HTERT RPE-1 (cell line): Measurements from ENCODE around the gene UPF3B.
"Not testable (repeated sequence)": the region's sequence is repeated elsewhere in the genome, so short reads cannot be mapped to it uniquely, and the experiment has no call there.

Experiments
- in situ Hi-C: fragments of 300-500 bp; cut with MboI; formaldehyde crosslinking; loops from 4 replicates; pipeline ENCODE4 v1.14.3; 2020; ENCODE audit warnings: low sequenced_read_pairs

UPF3B gene

GRCh38 chrX:119826399-119826959 lies 26.3 kb downstream of the UPF3B start:
- in situ Hi-C loops, result no loop called here

DNA sequence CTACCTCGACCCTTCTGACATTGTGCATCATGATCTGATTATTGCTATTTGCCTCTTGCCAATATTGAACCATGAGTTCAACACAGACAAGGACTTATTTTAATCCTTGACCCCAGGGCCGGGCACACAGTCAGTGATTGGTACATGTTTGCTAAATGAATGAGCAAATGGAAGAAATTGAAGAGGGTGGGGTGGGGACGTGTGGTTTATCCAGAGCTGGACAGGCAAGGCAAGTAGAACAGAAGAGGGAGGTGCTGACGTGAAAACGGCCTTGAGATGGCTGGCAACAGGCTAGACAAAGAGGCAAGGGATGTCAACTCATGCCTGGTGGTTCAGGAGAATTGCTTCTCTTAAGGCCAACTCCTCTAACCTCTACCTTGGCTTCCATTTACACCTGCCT lies 28.5 kb downstream of the UPF3B start:
- in situ Hi-C loops, result not testable (repeated sequence)

DNA sequence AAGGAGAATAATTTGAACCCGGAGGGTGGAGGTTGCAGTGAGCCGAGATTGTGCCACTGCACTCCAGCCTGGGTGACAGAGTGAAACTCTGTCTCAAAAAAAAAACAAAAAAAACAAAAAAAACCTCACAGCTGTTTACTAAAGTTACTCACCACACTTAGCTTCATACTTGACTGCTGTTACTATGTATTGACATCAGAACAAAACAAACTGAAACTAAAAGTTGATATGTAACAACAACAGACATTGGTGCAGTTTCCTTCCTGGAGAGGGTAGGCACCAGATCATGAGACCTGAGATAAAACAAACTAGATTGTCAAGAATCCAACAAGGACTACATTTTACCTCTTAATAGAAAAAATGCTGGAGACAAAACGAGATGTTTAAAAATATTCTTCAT lies 31.1 kb downstream of the UPF3B start:
- in situ Hi-C loops, result not testable (repeated sequence)

DNA sequence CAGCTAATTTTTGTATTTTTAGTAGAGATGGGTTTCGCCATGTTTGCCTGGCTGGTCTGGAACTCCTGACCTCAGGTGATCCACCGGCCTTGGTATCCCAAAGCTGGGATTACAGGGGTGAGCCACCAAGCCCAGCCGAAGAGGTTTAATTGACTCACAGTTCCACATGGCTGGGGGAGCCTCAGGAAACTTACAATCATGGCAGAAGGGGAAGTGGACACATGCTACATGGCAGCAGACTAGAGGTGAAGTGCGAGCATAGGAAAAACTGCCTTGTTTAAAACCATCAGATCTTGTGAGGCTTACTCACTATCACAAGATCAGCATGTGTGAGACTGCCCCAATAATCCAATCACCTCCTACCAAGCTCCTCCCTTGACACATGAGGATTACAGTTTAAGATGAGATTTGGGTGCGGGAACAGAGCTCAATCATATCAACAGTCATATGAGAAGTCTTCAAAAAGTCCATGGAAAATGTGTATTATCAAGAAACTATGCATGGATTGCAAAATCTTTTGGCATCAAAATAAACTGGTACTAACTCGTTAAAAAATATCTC lies 35.6 kb downstream of the UPF3B start:
- in situ Hi-C loops, result no loop called here

DNA sequence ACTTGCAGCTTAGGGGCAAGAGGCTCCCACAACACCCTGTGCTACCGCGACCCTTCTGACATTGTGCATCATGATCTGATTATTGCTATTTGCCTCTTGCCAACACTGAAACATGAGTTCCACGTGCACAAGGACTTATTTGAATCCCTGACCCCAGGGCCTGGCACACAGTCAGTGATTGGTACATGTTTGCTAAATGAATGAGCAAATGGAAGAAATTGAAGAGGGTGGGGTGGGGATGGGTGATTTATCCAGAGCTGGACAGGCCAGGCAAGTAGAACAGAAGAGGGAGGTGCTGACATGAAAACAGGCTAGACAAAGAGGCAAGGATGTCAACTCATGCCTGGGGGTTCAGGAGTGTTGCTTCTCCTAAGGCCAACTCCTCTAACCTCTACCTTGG lies 36.5 kb downstream of the UPF3B start:
- in situ Hi-C loops, result no loop called here

DNA sequence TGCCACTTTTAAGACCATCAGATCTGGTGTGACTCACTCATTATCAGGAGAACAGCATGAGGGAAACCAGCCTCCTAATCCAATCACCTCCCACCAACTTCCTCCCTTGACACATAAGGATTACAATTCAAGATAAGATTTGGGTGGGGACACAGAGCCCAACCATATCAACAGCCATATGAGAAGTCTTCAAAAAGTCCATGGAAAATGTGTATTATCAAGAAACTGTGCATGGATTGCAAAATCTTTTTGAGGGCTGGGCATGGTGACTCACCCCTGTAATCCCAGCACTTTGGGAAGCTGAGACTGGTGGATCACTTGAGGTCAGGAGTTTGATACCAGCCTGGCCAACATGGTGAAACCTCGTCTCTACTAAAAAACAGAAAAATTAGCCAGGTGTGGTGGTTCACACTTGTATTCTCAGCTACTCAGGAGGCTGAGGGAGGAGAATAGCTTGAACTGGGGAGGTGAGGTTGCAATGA lies 43.5 kb downstream of the UPF3B start:
- in situ Hi-C loops, result no loop called here

DNA sequence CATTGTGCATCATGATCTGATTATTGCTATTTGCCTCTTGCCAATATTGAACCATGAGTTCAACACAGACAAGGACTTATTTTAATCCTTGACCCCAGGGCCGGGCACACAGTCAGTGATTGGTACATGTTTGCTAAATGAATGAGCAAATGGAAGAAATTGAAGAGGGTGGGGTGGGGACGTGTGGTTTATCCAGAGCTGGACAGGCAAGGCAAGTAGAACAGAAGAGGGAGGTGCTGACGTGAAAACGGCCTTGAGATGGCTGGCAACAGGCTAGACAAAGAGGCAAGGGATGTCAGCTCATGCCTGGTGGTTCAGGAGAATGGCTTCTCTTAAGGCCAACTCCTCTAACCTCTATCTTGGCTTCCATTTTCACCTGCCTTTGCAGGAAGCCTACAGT lies 44.3 kb downstream of the UPF3B start:
- in situ Hi-C loops, result not testable (repeated sequence)

- in situ Hi-C loops, result no loop called here
Measured at GRCh38 chrX:119802546-119802945, 50.2 kb downstream of the UPF3B start.

- in situ Hi-C loops, result no loop called here
Measured at GRCh38 chrX:119801253-119802221, 51.2 kb downstream of the UPF3B start.

- in situ Hi-C loops, result no loop called here
Measured at GRCh38 chrX:119791437-119792231, 61.1 kb downstream of the UPF3B start, which contains the start of gene RPL39. Gene RPL39, minus strand, starts transcription at chrX:119791630. Its CDS starts 54 bp downstream, at chrX:119791576.

GRCh38 chrX:119790977-119791436 lies 61.8 kb downstream of the UPF3B start:
- in situ Hi-C loops, result no loop called here

- in situ Hi-C loops, result no loop called here
Measured at GRCh38 chrX:119784747-119785446, 67.9 kb downstream of the UPF3B start.
